Neuron (in vitro differentiated cells): ENCODE measurements around the gene KIT.

Experiments used
- H2AFZ ChIP-seq: one replicate; pipeline ENCODE4 v1.6.1; 2013; ENCODE audit warnings: low read depth, mild to moderate bottlenecking, inconsistent platforms, low read length, moderate library complexity
- H3K27me3 ChIP-seq: one replicate; pipeline ENCODE4 v1.6.1; 2013; ENCODE audit warnings: low read length; ENCODE audit not compliant: insufficient read depth
- H3K36me3 ChIP-seq: one replicate; pipeline ENCODE4 v1.6.1; 2013; ENCODE audit warnings: low read length; ENCODE audit not compliant: insufficient read depth
- H3K4me1 ChIP-seq: one replicate; pipeline ENCODE4 v1.6.1; 2013; ENCODE audit warnings: low read length; ENCODE audit not compliant: insufficient read depth
- H3K4me3 ChIP-seq: 2 replicates; pipeline ENCODE4 v1.5.1; 2013; ENCODE audit warnings: mild to moderate bottlenecking, low read length, moderate library complexity
- H3K9me3 ChIP-seq: one replicate; pipeline ENCODE4 v1.6.1; 2013; ENCODE audit warnings: low read length

Gene KIT

DNA sequence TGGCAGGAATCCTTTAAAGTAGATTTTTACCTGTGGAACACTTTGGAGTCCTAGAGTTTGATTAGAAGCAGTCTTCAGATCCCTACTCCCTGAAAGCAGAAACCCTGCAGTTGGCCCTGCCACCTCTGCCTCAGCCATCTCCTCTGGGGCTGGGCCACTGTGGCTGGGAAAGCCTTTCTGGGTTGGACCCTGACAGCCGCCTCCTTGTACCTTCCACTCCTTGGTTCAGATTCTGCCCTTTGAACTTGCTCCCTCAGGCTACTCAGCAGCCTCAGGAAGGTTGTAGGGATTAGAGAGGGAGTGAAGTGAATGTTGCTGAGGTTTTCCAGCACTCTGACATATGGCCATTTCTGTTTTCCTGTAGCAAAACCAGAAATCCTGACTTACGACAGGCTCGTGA, 65.5 kb downstream of the KIT start:
- no peak overlapping the region for H3K4me3 ChIP-seq
- no peaks in the 10 kb centered on the region for H3K9me3 ChIP-seq
- H3K36me3 ChIP-seq, result no peaks in the 10 kb centered on the region
- H3K27me3 ChIP-seq, result no peaks in the 10 kb centered on the region
- no peak overlapping the region for H2AFZ ChIP-seq
- H3K4me1 ChIP-seq, result peaks cover 4% of the 10 kb centered on the region

DNA sequence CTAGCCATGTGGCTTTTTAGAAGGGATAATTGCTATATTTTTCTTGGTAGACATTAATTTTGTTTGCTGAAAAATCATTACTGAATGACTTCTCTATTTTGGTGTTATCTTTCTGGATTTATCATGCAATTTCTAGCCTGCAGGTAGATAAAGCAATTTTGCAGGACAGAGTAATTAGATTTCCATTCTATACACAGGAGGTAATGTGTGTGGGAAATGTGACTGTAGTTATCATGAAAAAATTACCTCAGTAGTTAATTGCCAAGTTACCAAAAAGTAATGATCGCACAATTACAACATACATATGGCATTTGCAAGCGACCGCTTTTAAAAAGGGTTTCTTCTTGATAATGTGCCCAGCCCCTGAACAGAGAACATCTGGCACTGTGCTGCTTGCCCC, 66.1 kb downstream of the KIT start:
- H3K27me3 ChIP-seq, result no peaks in the 10 kb centered on the region
- no peaks in the 10 kb centered on the region for H3K9me3 ChIP-seq
- H3K4me3 ChIP-seq, result no peak overlapping the region
- H2AFZ ChIP-seq, result no peak overlapping the region
- H3K4me1 ChIP-seq, result peaks cover 6% of the 10 kb centered on the region
- H3K36me3 ChIP-seq, result no peaks in the 10 kb centered on the region

DNA sequence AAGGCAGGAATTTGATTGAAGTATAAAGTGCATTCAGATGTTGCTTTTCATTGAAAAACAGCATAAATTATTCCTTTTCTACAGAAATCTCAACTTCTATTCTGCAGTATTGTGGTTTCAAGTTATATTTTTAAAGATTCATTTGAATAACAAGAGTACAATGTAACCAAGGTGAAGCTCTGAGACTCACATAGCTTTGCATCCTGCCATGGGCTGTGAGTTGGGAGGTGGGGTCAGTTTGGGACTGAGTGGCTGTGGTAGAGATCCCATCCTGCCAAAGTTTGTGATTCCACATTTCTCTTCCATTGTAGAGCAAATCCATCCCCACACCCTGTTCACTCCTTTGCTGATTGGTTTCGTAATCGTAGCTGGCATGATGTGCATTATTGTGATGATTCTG, 69.2 kb downstream of the KIT start:
- Histone ChIP-seq H3K4me1 (peaks cover 18% of the 10 kb centered on the region), H3K27me3 (no peaks in the 10 kb centered on the region), H3K9me3 (no peaks in the 10 kb centered on the region), H3K4me3 (no peak overlapping the region), H3K36me3 (no peaks in the 10 kb centered on the region), H2AFZ (no peak overlapping the region)

DNA sequence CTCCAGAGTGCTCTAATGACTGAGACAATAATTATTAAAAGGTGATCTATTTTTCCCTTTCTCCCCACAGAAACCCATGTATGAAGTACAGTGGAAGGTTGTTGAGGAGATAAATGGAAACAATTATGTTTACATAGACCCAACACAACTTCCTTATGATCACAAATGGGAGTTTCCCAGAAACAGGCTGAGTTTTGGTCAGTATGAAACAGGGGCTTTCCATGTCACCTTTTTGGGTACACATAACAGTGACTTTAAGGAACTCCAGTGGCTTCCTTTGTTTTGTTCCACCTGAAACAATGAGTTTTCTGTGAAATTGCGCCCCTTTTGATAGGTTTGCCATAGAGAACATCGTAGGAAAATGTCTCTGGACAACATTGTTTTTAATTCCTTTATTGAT, 69.6 kb downstream of the KIT start:
- no peaks in the 10 kb centered on the region for H3K27me3 ChIP-seq
- H3K4me1 ChIP-seq, result peaks cover 20% of the 10 kb centered on the region
- no peak overlapping the region for H2AFZ ChIP-seq
- no peak overlapping the region for H3K4me3 ChIP-seq
- no peaks in the 10 kb centered on the region for H3K9me3 ChIP-seq
- H3K36me3 ChIP-seq, result no peaks in the 10 kb centered on the region

DNA sequence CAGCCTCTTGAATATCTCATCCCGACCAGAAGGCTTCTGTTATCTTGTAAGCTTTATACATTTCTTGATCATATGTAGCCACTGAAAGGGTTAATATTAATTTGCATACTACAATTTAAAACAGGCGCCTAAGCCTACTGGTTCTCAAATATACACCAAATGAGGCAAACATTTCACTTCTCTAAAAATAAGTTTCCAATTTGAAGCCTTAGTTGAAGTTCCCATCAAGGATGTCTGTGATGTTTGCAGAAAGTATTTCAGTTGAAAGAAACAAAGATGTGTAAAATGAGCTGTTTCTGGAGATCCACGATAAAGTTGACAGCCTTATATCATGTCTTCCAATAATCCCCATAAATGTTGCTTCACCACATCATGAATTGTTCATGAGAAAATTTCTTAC, 70.6 kb downstream of the KIT start:
- no peaks in the 10 kb centered on the region for H3K27me3 ChIP-seq
- H3K36me3 ChIP-seq, result no peaks in the 10 kb centered on the region

DNA sequence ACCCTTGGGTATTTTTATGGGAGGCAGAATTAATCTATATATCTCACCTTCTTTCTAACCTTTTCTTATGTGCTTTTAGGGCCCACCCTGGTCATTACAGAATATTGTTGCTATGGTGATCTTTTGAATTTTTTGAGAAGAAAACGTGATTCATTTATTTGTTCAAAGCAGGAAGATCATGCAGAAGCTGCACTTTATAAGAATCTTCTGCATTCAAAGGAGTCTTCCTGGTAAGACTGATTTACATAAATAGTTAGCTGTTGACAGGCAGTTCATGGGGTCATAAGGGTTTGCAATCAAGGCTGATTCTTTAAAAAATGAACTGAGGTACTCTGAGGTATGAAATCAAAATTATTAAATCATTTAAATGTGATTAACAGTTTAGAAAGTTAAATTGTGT, 71.5 kb downstream of the KIT start:
- H3K4me1 ChIP-seq, result peaks cover 16% of the 10 kb centered on the region
- H3K36me3 ChIP-seq, result no peaks in the 10 kb centered on the region
- no peaks in the 10 kb centered on the region for H3K27me3 ChIP-seq
- H3K9me3 ChIP-seq, result no peaks in the 10 kb centered on the region
- no peak overlapping the region for H3K4me3 ChIP-seq
- no peak overlapping the region for H2AFZ ChIP-seq

More for the DNA sequence above, 70.6 kb downstream of the KIT start:
- peaks cover 18% of the 10 kb centered on the region for H3K4me1 ChIP-seq
- H2AFZ ChIP-seq, result no peak overlapping the region
- H3K9me3 ChIP-seq, result no peaks in the 10 kb centered on the region
- H3K4me3 ChIP-seq, result no peak overlapping the region

DNA sequence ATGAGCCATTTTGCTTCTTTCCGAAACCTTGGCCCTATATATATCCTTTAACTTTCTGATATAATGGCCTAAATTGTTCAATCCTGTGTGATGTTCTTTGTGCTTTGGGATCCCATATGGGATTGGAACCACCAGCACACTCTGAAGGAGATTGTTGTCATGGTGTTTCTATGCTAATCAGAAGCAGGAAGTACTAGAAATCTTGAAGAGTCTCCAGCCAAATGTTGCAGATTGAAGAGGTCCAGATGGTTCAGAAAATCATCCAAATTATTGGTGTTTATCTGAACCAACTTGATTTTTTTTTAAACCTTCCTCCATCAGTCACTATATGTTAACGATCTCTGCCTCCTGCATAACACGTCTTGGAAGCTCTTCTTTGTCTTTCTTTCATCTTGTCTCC, 72.8 kb downstream of the KIT start:
- Histone ChIP-seq H3K27me3 (no peaks in the 10 kb centered on the region), H3K36me3 (no peaks in the 10 kb centered on the region), H3K4me1 (peaks cover 16% of the 10 kb centered on the region), H3K4me3 (no peak overlapping the region), H3K9me3 (no peaks in the 10 kb centered on the region), H2AFZ (no peak overlapping the region)

DNA sequence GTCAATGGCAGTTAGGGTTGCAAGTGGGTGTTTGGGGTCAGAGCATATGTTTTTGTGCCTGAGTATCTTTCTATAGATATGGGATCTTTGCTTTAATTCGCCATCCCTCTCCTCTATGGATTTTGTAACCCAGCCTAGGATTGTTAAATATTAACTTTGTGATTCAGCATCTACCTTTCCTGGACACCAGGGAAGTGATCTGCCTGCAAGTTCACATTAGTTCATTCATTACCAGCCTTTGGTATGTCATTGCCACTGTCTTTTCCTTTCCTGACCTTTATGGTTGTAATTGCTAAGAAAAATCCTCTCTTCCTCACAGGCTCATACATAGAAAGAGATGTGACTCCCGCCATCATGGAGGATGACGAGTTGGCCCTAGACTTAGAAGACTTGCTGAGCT, 73.8 kb downstream of the KIT start:
- peaks cover 16% of the 10 kb centered on the region for H3K4me1 ChIP-seq
- no peaks in the 10 kb centered on the region for H3K27me3 ChIP-seq
- H3K9me3 ChIP-seq, result no peaks in the 10 kb centered on the region
- no peak overlapping the region for H2AFZ ChIP-seq
- no peaks in the 10 kb centered on the region for H3K36me3 ChIP-seq
- H3K4me3 ChIP-seq, result no peak overlapping the region

DNA sequence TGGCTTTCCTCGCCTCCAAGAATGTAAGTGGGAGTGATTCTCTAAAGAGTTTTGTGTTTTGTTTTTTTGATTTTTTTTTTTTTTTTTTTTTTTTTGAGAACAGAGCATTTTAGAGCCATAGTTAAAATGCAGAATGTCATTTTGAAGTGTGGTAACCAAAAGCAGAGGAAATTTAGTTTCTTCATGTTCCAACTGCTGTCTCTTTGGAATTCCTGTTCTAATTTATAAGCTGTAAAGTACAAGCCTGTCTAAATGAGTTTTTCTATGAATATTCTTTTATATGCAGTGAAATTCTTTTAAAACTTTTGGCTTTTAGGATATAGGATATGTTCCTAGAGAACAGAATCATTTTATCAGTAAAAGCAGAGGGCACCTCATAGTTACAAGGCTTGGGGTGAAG, 74.2 kb downstream of the KIT start:
- Histone ChIP-seq H3K4me1 (peaks cover 16% of the 10 kb centered on the region), H3K36me3 (no peaks in the 10 kb centered on the region), H3K27me3 (no peaks in the 10 kb centered on the region), H2AFZ (no peak overlapping the region), H3K4me3 (no peak overlapping the region), H3K9me3 (no peaks in the 10 kb centered on the region)

DNA sequence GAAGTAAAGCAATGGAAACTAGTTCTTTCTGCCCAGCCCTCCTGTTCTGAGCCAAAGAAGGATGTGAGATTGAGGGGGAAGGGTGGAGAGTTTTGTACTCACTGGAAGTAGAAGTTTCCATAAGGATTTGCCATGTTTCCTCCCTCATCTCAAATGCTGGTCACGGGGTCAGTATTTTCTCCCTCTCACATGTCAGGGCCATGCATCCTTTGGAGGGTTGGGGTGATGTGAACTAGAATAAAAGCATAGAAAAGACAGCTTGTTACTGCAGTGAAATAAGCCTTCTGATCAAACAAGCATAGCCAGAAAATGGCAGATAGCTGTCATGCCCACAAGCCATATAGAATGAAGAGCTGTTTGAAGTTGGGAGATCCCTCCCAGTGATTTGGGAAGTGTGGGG, 79.7 kb downstream of the KIT start:
- Histone ChIP-seq H3K9me3 (no peaks in the 10 kb centered on the region), H3K27me3 (no peaks in the 10 kb centered on the region), H2AFZ (no peak overlapping the region), H3K36me3 (no peaks in the 10 kb centered on the region), H3K4me1 (peaks cover 14% of the 10 kb centered on the region), H3K4me3 (no peak overlapping the region)

DNA sequence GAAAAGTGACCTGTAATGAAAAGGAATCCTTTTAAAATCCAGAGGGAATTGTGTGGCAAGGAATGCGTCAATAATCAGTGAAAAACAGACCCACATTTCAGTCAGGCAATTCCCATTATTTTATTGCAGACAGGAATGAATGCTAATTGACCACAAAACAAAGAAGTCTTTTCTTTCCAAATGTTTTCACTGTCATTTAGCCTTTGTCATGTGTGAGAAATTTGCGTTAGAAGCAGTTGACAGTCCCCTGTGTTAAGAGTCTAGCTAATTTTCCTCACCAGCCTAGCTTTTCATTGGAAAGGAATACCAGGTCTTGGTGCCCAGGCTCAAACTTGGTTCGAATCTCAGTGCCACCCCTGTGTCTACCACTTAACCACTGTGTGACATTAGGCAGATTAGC, 83.4 kb downstream of the KIT start:
- Histone ChIP-seq H3K4me1 (peaks cover 16% of the 10 kb centered on the region), H3K4me3 (no peak overlapping the region), H3K9me3 (no peaks in the 10 kb centered on the region), H3K27me3 (no peaks in the 10 kb centered on the region), H3K36me3 (no peaks in the 10 kb centered on the region), H2AFZ (no peak overlapping the region)

DNA sequence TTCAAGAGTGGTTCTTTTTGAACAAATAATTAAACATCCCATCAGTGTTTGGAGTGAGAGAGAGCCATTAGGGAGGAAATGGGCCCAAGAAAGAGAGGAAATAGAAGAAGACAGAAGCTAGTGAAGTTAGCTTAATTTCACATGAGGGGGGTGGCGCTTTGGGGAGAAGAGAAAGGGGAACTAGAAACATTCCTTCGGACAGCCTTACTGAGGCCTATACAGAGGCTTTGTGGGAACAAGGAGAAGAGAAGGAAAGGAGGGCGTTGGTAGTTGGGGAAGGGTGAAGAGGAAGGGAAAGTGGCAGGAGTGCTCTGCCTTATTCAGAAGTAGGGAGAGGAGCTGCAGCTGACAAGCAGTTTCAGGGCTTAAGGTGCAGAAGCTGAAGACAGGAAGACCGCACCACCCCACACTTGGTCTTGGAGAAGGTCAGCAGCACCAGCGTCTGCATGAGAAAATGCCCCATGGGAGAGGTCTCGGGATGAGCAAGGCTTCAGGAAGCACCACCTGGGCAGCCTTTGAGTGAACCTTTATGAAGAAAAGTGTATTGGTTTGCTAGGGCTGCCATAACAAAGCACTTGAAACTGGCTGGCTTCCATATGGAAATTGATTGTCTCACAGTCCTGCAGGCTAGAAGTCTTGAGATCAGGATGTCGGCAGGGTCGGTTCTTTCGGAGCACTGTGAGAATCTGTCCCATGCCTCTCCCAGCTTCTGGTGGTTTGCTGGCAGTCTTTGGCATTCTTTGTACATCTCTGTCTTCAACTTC, 85.1 kb downstream of the KIT start:
- H3K9me3 ChIP-seq, result peaks cover 2% of the 10 kb centered on the region
- H3K27me3 ChIP-seq, result no peaks in the 10 kb centered on the region
- H3K4me1 ChIP-seq, result peaks cover 21% of the 10 kb centered on the region
- no peak overlapping the region for H3K4me3 ChIP-seq
- no peaks in the 10 kb centered on the region for H3K36me3 ChIP-seq
- H2AFZ ChIP-seq, result no peak overlapping the region

DNA sequence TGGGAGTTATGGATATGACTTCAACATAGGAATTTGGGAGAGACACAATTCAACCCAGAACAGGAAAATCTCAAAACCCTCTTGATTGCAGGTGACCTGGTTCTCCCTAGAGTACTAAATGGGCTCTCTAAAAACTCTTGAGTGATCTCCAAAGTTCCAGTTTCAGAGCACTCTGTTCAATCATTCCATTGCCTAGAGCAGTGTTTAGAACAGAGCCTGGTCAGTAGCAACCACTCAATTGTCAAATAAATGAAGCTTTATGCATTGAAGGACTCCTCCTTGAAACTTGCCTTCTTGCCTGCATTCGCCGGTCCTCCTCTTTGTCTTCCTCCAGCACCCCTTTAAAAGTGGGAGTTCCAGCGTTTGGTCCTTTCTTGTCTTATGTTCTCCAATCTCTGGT, 85.8 kb downstream of the KIT start:
- peaks cover 21% of the 10 kb centered on the region for H3K4me1 ChIP-seq
- H3K36me3 ChIP-seq, result no peaks in the 10 kb centered on the region
- H2AFZ ChIP-seq, result no peak overlapping the region
- H3K27me3 ChIP-seq, result no peaks in the 10 kb centered on the region
- no peak overlapping the region for H3K4me3 ChIP-seq
- peaks cover 2% of the 10 kb centered on the region for H3K9me3 ChIP-seq

DNA sequence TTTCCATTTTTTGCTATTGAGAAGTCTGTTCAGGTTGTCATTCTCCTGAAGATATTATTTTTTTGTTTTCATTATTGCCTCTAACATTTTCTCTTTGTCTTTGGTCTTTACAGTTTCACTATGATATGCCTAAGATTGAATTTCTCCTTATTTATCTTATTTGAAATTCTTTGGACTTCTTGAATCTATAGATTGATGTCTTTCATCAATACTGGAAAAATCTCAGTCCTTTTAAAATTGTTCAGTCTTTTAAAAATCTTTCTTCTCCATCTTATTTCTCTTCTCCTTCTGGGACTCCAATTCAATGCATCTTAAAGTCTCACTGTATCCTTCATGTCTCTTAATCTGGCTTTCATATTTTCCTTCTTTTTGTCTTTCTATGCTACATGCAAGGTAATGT, 86.7 kb downstream of the KIT start:
- Histone ChIP-seq H2AFZ (no peak overlapping the region), H3K4me3 (no peak overlapping the region), H3K27me3 (no peaks in the 10 kb centered on the region), H3K4me1 (peaks cover 21% of the 10 kb centered on the region), H3K9me3 (peaks cover 2% of the 10 kb centered on the region), H3K36me3 (no peaks in the 10 kb centered on the region)
